GM18868 (cell line): ENCODE results near the gene WDR81.
"Not testable (repeated sequence)": the region's sequence is repeated elsewhere in the genome, so short reads cannot be mapped to it uniquely, and the experiment has no call there.

Experiments
- ATAC-seq: cut with Tn5 transposase; IDR thresholded peaks from one replicate; pipeline ENCODE4 v1.9.1; 2021; ENCODE audit warnings: mild to moderate bottlenecking, moderate library complexity; ENCODE audit not compliant: unreplicated experiment

The WDR81 gene

GRCh38 chr17:1730326-1731193 lies 6.1 kb downstream of the WDR81 start:
- no peak for ATAC-seq

GRCh38 chr17:1731194-1731506 lies 6.6 kb downstream of the WDR81 start:
- no peak for ATAC-seq

- ATAC-seq = no peak
Observed at GRCh38 chr17:1732241-1732832, 7.8 kb downstream of the WDR81 start.

GRCh38 chr17:1732833-1733321 lies 8.4 kb downstream of the WDR81 start:
- ATAC-seq = no peak

- ATAC-seq = no peak
Observed at GRCh38 chr17:1733759-1734158, 9.3 kb downstream of the WDR81 start.

GRCh38 chr17:1735418-1735817 lies 10.9 kb downstream of the WDR81 start:
- no peak for ATAC-seq

GRCh38 chr17:1735834-1736347 lies 11.4 kb downstream of the WDR81 start:
- ATAC-seq = no peak

- ATAC-seq = no peak
Observed at GRCh38 chr17:1736348-1737281, 12.1 kb downstream of the WDR81 start.

- no peak for ATAC-seq
Observed at GRCh38 chr17:1737531-1738291, 13.2 kb downstream of the WDR81 start.

- not testable (repeated sequence) for ATAC-seq
Observed at GRCh38 chr17:1741899-1742298, 17.4 kb downstream of the WDR81 start.

- no peak for ATAC-seq
Observed at GRCh38 chr17:1742371-1743087, 18.0 kb downstream of the WDR81 start, which contains the start of gene SERPINF2. SERPINF2 (plus strand) TSS chr17:1742871; CDS start chr17:1744996, 2,125 bp downstream.

- ATAC-seq = no peak
Observed at GRCh38 chr17:1743088-1743439, 18.6 kb downstream of the WDR81 start.

- no peak for ATAC-seq
Observed at GRCh38 chr17:1744551-1745512, 20.3 kb downstream of the WDR81 start.

GRCh38 chr17:1745513-1746020 lies 21.1 kb downstream of the WDR81 start:
- ATAC-seq = no peak

- no peak for ATAC-seq
Observed at GRCh38 chr17:1746975-1747543, 22.6 kb downstream of the WDR81 start.

GRCh38 chr17:1750628-1751027 lies 26.1 kb downstream of the WDR81 start:
- ATAC-seq = no peak

- ATAC-seq = no peak
Observed at GRCh38 chr17:1752425-1753262, 28.1 kb downstream of the WDR81 start.
